ENCODE measurements around the gene FNDC10.
"Not testable (repeated sequence)": the region's sequence is repeated elsewhere in the genome, so short reads cannot be mapped to it uniquely, and the experiment has no call there.

FNDC10 gene

DNA sequence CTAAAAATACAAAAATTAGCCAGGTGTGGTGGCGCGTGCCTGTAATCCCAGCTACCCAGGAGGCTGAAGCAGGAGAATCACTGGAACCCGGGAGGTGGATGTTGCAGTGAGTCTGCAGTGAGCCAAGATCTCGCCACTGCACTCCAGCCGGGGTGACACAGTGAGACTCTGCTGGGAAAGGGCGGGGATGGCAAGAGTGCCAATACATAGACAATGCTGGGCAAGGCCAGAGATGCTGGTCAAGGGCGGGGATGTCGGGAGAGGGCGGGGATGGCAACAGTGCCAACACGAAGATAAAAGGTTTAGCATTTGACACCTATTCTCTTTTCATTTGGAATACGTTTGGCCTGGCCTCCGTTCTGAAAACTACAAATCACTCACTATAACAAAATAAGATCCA lies 36.2 kb downstream of the FNDC10 start:
- no peak for DNase-seq

- no peak for DNase-seq
Measured at GRCh38 chr1:1562556-1563195, 37.3 kb downstream of the FNDC10 start.

DNA sequence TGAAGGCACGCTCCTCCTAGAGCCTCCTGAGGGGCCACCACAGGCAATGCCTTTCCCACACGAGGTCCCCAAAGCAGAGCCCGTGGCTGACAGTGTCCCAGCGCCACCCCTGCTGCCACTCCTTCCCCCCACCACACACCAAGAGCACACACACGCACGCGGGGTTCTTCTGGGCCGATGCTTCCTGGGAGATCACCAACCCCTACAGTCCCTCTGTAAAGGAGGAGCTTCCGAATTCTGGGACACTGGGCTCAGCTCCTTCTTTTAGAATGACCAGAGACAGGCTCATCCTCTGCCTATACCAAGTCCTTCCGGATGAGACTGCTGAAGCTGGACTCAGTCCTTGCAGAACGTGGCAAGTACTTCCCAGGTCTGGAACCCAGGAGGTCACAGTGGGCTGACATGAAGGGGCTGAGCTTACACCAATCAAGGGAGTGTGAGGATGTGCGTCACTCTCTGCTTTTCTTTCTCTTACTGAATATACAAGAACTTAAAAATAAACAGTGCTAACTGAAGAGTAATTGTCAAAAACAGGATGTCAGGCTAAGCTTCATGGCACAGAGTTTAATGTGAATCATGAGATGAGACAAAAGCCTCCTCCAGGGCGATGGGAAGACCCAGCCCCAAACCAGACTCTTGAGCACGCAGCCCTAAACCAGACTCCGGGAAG lies 38.0 kb downstream of the FNDC10 start:
- no peak for DNase-seq

- no peak for DNase-seq
Measured at GRCh38 chr1:1560178-1560577, 39.8 kb downstream of the FNDC10 start.

DNA sequence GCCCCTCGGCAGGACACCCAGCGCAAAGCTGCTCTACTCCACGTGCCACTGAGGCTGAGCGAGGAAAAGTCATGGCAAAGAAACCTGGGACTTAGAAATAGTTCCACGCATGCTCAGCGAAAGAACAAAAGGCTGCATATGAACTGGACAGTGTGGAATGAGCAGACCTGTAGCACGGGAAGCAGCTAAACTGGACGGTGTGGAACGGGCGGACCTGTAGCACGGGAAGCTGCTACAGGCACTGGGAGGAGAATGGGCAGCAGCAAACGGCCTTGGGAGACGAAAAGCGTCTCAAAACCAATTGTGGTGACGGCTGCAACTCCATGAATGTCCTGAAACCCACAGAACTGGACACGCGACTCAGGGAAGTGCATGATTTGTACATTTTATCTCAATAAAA lies 40.9 kb downstream of the FNDC10 start:
- DNase-seq = no peak

DNA sequence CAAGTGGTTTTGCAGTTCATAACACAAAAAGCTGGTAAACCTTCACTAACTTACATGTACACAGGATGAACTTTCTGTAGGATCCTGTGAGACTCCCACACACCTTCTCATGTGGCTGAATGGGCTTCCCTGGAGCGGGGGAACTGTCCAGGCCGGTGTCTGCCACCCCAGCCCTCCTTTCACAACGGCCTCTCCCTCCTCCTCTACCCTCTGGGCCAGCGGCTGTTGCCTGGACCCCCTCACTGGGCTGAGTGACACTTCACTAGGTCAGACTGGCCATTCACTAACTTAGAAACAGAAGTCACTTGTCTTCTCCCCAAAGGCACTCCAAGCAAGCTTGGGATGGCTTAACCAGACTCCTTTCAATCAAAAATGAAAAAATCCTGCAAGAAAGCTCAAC lies 41.3 kb downstream of the FNDC10 start:
- DNase-seq = no peak

GRCh38 chr1:1557688-1558087 lies 42.2 kb downstream of the FNDC10 start:
- DNase-seq = not testable (repeated sequence)

DNA sequence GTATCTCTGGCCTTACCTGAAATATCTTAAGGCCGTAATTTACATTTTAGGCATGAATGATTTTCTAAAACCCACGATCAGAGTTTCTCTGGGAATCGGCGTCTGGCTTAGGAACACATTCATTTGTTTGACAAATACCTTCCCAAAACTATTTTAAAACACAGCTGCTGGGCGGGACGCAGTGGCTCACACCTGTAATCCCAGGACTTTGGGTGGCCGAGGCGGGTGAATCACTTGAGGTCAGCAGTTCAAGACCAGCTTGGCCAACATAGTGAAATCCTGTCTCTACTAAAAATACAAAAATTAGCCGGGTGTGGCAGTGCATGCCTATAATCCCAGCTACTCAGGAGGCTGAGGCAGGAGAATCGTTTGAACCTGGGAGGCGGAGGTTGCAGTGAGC lies 43.0 kb downstream of the FNDC10 start:
- DNase-seq = not testable (repeated sequence)

GRCh38 chr1:1556505-1556904 lies 43.4 kb downstream of the FNDC10 start:
- DNase-seq = no peak

DNA sequence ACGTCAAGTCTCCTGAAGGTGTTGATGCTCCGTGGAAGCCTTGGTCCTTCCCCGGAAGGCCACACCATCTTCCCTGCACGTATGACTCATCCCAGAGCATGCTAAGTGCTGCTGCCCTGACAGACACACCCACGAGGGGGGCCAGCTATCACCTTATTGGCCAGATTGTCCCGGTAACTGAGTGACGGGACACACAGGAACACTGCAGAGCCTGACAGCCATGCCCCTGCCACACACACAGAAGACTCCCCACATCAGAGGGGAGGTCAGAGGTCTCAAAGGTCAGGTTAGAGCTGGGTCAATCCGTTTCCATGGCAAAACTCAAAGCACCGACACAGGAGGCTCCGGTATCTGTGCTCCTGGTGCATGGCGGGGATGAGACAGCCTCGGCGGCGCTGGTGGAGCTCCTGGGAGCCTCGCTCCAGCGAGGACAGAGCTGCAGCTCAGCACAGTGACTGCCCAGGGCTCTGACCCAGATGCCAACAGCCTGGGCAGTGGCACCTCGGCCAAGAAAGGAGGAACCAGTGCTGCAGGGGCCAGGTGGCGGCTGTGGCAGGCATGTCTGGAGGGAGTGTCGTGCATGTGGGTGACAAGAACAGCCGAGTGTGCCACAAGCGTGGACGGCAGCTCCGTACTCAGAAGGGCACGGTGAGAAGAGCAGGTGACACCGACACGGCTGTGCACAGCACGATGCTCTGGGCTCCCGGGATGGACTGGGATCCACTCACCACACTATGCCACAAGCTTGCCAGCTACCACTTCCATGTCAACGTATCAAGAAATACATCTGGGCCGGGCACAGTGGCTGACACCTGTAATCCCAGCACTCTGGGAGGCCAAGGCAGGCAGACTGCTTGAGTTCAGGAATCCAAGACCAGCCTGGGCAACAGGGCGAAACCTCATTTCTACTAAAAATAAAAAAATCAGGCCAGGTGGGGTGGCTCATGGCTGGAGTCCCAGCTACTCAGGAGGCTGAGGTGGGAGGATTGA lies 44.7 kb downstream of the FNDC10 start:
- DNase-seq = no peak

- no peak for DNase-seq
Measured at GRCh38 chr1:1554550-1554925, 45.4 kb downstream of the FNDC10 start.

- no peak for DNase-seq
Measured at GRCh38 chr1:1553821-1554494, 46.0 kb downstream of the FNDC10 start.

DNA sequence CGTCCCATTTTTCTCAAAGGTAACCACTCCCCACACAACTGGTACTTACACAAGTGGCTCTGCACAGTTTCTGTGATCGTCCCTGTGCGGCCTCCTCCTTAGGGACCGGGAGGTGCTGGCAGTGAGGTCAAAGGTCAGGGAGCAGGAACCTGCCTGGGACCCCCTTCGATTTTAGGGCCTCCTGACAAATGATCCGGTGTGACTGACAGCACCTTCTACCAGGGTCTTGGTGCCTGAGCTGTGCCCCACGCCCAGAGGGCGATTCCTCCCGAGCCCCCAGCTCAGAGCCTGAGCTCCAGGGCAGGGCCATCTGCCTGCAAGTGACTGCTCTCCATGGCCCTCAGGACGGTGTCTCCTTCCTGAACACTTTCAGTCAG lies 47.7 kb downstream of the FNDC10 start:
- DNase-seq = no peak

DNA sequence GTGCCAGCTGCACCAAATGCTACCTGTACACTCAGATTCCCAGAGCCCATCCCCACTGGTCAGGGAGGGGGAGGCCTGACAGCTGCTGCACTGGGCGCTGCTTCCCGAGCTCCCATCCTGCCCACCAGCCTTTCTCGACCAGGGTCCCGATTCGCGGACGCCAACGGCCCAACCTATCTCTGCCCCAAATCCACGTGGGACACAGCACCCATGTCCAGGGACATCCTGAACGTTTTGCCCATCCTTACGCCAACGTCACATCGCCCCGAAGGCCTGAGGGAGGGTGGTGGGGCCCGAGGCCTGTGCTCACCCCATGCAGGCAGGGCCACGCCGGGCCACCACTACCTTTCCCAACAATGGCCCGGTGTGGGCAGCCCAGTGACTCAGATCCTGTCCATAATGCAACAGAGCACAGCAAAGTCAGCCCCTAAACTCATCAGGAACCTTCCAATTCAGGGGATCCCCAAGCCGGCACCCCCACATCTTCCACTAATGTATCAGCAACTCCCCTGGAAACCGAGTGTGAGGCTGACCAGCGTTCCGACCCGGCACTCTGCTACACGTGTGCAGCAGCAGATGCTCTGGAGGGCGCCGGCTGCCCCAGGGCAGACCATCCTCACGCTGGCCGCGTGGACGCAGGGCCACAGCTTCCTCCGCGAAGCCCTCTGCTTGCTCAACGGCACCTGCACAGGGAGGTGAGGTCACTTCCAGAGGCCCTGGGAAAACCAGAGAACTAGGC lies 48.2 kb downstream of the FNDC10 start:
- no peak for DNase-seq

- no peak for DNase-seq
Measured at GRCh38 chr1:1550591-1551432, 49.1 kb downstream of the FNDC10 start.

- no peak for DNase-seq
Measured at GRCh38 chr1:1550087-1550486, 49.8 kb downstream of the FNDC10 start.

GRCh38 chr1:1548591-1548990 lies 51.3 kb downstream of the FNDC10 start:
- no peak for DNase-seq

Data from NCI-H2081 treated with DMSO at 0.1 percent for 48 hours (cell line).